BJ (cell line): ENCODE data around the gene BLOC1S3. TPM values are rescaled to one million over a fixed set of nuclear protein-coding genes. Genes with fewer than 3 reads are reported as not detected.

Experiments used
- CTCF ChIA-PET: fragments of 350-600 bp; formaldehyde crosslinking; extraction: SDS; loops from one replicate; lab custom pipeline; 2021; ENCODE audit warnings: antibody characterized with exemption, inconsistent platforms; lab: Yijun Ruan, JAX
- POLR2A ChIA-PET: fragments of 300-600 bp; sonication (Branson Sonifier 250); formaldehyde crosslinking; extraction: SDS; loops from one replicate; lab custom pipeline; 2021; ENCODE audit warnings: antibody characterized with exemption; lab: Charles Lee
- DNase-seq: peaks from one replicate; pipeline ENCODE4 v3.0.0-alpha.2; 2011; ENCODE audit warnings: low read depth
- H3K27me3 ChIP-seq: 2 replicates; pipeline ENCODE4 v1.6.0; 2011; ENCODE audit warnings: low read length; ENCODE audit not compliant: control insufficient read depth, insufficient read depth
- H3K36me3 ChIP-seq: 2 replicates; pipeline ENCODE4 v1.5.1; 2011; ENCODE audit warnings: low read length; ENCODE audit not compliant: control insufficient read depth, insufficient read depth
- H3K4me3 ChIP-seq: 2 replicates; pipeline ENCODE4 v1.5.1; 2011; ENCODE audit warnings: low read depth, mild to moderate bottlenecking, control low read depth, low read length
- polyA plus RNA-seq: library from polyadenylated mRNA; depleted of rRNA; stranded (reverse); fragments of >200 nt; gene quantifications from 2 replicates; pipeline ENCODE4 v1.2.3, GENCODE V29; 2011
- TF ChIP-seq, protein P1 (sequence below): IDR thresholded peaks from 2 replicates; pipeline ENCODE4 v1.5.1; 2011; ENCODE audit warnings: low read depth, mild to moderate bottlenecking, control low read depth, inconsistent platforms, low read length, moderate library complexity; ENCODE audit not compliant: insufficient read depth

Gene BLOC1S3
- polyA plus RNA-seq, 1 experiment, result 8.3 TPM

DNA sequence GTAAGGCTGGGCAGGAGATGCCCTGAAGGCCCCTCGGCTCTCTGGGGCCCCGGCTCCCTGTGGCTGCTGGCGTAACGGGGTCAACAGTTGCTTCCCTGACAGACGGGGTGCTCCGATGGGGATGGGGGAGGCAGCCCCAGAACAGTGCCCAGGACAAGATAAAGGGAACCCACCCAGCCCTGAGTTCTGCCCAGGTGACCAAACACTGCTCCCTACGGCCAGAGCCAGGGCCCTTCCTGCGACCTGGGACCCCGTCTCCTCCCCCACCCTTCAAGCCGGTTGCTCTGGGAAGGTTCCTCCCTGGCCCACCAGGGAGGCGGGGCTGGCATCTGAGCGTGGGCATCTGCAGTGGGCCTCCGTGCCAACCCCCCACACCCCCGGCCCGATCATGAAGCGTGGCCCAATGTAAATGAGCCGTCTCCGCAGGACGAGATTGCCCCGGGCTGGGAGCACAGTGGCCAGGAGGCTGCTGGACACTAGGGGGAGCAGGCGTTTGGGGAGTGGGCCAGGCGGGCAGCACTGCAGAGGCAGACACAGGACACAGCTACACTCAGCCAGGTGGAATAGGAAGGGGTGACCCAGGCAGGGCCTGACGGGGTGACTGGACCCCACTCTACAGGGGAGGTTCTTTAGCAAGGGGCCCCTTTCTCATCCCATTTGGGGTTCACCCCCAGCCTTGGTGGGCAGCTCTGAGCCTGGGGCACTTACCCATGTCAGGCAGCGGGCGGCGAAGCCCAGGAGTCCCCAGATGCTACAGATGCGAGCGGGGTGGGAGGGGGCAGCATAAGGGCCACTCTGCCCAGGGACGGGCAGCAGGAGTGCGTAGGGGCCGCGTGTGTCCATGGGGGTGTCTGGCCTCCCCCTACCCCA lies 16.6 kb upstream of the BLOC1S3 start:
- DNase-seq, result no peak
- POLR2A ChIA-PET, result no interaction called here

DNA sequence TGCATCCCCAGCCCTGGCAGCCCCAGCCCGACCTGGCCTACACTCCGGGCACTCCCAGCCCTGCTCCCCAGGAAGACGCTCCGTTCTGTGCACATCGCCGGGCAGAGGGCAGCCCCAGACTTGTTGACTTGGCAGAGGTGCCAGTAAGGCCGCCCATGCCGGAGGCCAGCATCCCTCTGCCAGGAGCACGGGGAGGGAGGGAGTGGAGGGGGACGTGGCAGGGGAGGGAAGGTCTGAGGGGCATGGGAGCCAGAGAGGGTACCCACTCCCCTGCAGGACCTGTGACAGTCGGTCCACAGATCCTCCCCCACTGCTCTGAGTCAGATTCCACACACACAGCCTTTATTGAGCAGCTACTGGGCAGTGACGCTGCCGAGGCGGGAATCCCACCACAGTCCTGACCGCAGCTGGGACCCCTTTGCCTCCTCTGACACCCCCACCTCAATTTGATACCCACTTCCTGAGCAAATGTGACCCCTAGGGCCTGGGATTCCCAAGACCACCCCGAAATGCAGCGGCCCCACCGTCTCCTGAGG lies 15.9 kb upstream of the BLOC1S3 start:
- no peaks in the 10 kb centered on the region for H3K36me3 ChIP-seq
- TF ChIP-seq, protein P1, sequence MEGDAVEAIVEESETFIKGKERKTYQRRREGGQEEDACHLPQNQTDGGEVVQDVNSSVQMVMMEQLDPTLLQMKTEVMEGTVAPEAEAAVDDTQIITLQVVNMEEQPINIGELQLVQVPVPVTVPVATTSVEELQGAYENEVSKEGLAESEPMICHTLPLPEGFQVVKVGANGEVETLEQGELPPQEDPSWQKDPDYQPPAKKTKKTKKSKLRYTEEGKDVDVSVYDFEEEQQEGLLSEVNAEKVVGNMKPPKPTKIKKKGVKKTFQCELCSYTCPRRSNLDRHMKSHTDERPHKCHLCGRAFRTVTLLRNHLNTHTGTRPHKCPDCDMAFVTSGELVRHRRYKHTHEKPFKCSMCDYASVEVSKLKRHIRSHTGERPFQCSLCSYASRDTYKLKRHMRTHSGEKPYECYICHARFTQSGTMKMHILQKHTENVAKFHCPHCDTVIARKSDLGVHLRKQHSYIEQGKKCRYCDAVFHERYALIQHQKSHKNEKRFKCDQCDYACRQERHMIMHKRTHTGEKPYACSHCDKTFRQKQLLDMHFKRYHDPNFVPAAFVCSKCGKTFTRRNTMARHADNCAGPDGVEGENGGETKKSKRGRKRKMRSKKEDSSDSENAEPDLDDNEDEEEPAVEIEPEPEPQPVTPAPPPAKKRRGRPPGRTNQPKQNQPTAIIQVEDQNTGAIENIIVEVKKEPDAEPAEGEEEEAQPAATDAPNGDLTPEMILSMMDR, result no peak
- ChIA-PET CTCF (interaction anchor here (0.6 to 1.9 kb wide), 3 partner anchors 90 to 177 kb away, joined by 4 to 6 read pairs (median 4); no protein-coding TSS in a partner anchor), POLR2A (no interaction called here)
- no peak for DNase-seq
- H3K27me3 ChIP-seq, result 0 out of 2 replicates have a peak, but pooled peaks cover 6% of the 10 kb centered on the region
- H3K4me3 ChIP-seq, result no peak overlapping the region

More for the DNA sequence above, 16.6 kb upstream of the BLOC1S3 start:
- TF ChIP-seq, protein P1, result peak; percentile 78
- CTCF ChIA-PET, result interaction anchor here (0.6 to 1.9 kb wide), 3 partner anchors 91 to 177 kb away, joined by 4 to 6 read pairs (median 4); no protein-coding TSS in a partner anchor
- Histone ChIP-seq H3K36me3 (no peaks in the 10 kb centered on the region), H3K27me3 (0 out of 2 replicates have a peak, but pooled peaks cover 6% of the 10 kb centered on the region), H3K4me3 (no peak overlapping the region)

- POLR2A ChIA-PET, result no interaction called here
- no peak for DNase-seq
- Histone ChIP-seq H3K4me3 (no peak overlapping the region), H3K36me3 (no peaks in the 10 kb centered on the region), H3K27me3 (0 out of 2 replicates have a peak, but pooled peaks cover 6% of the 10 kb centered on the region)
- TF ChIP-seq, protein P1, result no peak
- CTCF ChIA-PET, result interaction anchor here (1.9 kb wide), 1 partner anchor 174 kb away, joined by 6 read pairs; no protein-coding TSS in a partner anchor
Observed at GRCh38 chr19:45163156-45163555, 15.4 kb upstream of the BLOC1S3 start.

GRCh38 chr19:45163751-45164460 lies 14.7 kb upstream of the BLOC1S3 start:
- DNase-seq, result no peak
- Histone ChIP-seq H3K4me3 (no peak overlapping the region), H3K27me3 (0 out of 2 replicates have a peak, but pooled peaks cover 6% of the 10 kb centered on the region), H3K36me3 (no peaks in the 10 kb centered on the region)
- TF ChIP-seq, protein P1, result no peak
- CTCF ChIA-PET, result interaction anchor here (1.9 kb wide), 1 partner anchor 174 kb away, joined by 6 read pairs; no protein-coding TSS in a partner anchor
- POLR2A ChIA-PET, result no interaction called here
